H1 (cell line): ENCODE results near the gene NDUFAF8.
A peak's percentile ranks its signal among the peaks of the same experiment; 100 is the strongest.

Experiments used
- BRCA1 ChIP-seq: IDR thresholded peaks from 2 replicates; pipeline ENCODE4 v1.6.1; 2012; ENCODE audit warnings: low read depth, low read length, improper control_type of control experiment
- YY1 ChIP-seq: IDR thresholded peaks from 2 replicates; pipeline ENCODE4 v1.6.1; 2011; ENCODE audit warnings: low read depth, mild to moderate bottlenecking, low read length
- TF ChIP-seq, protein P1 (sequence below), 3 experiments: IDR thresholded peaks; 1 replicate in 2 of 3; 2 replicates in 1 of 3; pipeline versions ENCODE4 v1.5.1 to v1.6.1; 2011; ENCODE audit warnings: low read length in 3 of 3, mild to moderate bottlenecking in 3 of 3, inconsistent platforms in 2 of 3, low read depth in 1 of 3, moderate library complexity in 1 of 3; ENCODE audit not compliant: insufficient read depth in 1 of 3; ENCODE audit errors: control extremely low read depth in 1 of 3

DNA sequence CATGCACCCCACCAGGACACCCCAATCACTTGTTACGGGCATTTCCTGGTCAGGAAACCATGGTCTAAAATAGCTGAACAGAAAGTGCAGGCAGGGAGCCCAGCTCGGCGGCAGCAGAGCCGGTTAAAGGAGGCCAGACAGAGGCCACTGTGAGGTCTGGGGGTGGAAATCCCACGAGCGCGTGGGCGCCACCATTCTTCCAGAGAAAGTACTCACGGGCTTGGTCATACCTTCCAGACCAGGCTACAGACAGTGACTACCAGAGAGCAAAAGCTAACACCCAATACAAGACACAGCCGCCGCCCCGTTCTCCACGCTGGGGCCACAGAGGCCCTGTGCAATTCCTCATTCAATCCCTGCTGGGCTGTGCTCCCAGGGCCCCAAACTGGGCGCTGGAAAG, 28.2 kb upstream of the NDUFAF8 start:
- TF ChIP-seq YY1 (no peak), BRCA1 (no peak)
- TF ChIP-seq, protein P1, sequence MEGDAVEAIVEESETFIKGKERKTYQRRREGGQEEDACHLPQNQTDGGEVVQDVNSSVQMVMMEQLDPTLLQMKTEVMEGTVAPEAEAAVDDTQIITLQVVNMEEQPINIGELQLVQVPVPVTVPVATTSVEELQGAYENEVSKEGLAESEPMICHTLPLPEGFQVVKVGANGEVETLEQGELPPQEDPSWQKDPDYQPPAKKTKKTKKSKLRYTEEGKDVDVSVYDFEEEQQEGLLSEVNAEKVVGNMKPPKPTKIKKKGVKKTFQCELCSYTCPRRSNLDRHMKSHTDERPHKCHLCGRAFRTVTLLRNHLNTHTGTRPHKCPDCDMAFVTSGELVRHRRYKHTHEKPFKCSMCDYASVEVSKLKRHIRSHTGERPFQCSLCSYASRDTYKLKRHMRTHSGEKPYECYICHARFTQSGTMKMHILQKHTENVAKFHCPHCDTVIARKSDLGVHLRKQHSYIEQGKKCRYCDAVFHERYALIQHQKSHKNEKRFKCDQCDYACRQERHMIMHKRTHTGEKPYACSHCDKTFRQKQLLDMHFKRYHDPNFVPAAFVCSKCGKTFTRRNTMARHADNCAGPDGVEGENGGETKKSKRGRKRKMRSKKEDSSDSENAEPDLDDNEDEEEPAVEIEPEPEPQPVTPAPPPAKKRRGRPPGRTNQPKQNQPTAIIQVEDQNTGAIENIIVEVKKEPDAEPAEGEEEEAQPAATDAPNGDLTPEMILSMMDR (IDR thresholded peaks at IDR 0.05; ENCODE audit: control extremely low read depth in 1 of 3, insufficient read depth in 1 of 3, low read depth in 1 of 3, low read length in 3 of 3): peak in 2 of 3 experiments; percentile 22 to 24; a peak in 3 of 4 replicates
